MM.1S (cell line): Measurements from ENCODE around the gene DNAJB1.

Experiments
- DNase-seq: peaks from one replicate; pipeline ENCODE4 v3.0.0-alpha.2; 2015
- H2AFZ ChIP-seq: fragments of 300-600 bp; sonication (generic); 2 replicates; pipeline ENCODE4 v1.6.0; 2016; ENCODE audit warnings: antibody characterized with exemption, low read length
- H3F3A ChIP-seq: fragments of 300-600 bp; sonication (generic); 2 replicates; pipeline ENCODE4 v1.6.1; 2016; ENCODE audit warnings: mild to moderate bottlenecking, antibody characterized with exemption, low read length, moderate library complexity, mixed read lengths; ENCODE audit not compliant: insufficient read depth
- H3K27ac ChIP-seq: fragments of 300-600 bp; sonication (generic); 2 replicates; pipeline ENCODE4 v1.5.1; 2016; ENCODE audit warnings: mild to moderate bottlenecking, low read length
- H3K27me3 ChIP-seq: fragments of 300-600 bp; sonication (generic); replicated peaks from 2 replicates; pipeline ENCODE4 v1.6.0; 2016; ENCODE audit warnings: low read length; ENCODE audit not compliant: insufficient read depth
- H3K36me3 ChIP-seq: fragments of 300-600 bp; sonication (generic); replicated peaks from 2 replicates; pipeline ENCODE4 v1.6.1; 2016; ENCODE audit warnings: mild to moderate bottlenecking, low read length, mixed read lengths; ENCODE audit not compliant: insufficient read depth
- H3K4me1 ChIP-seq: fragments of 300-600 bp; sonication (generic); 2 replicates; pipeline ENCODE4 v1.6.1; 2016; ENCODE audit warnings: low read length, mixed read lengths
- H3K4me2 ChIP-seq: fragments of 300-600 bp; sonication (generic); 2 replicates; pipeline ENCODE4 v1.6.0; 2016; ENCODE audit warnings: low read depth, low read length
- H3K4me3 ChIP-seq: fragments of 300-600 bp; sonication (generic); 2 replicates; pipeline ENCODE4 v1.5.1; 2016; ENCODE audit warnings: low read length, mixed read lengths
- H3K79me2 ChIP-seq: fragments of 300-600 bp; sonication (generic); 2 replicates; pipeline ENCODE4 v1.6.1; 2016; ENCODE audit warnings: mixed run types, low read length, mixed read lengths
- H3K9ac ChIP-seq: fragments of 300-600 bp; sonication (generic); 2 replicates; pipeline ENCODE4 v1.6.1; 2016; ENCODE audit warnings: low read length, mixed read lengths
- H3K9me2 ChIP-seq: fragments of 300-600 bp; sonication (generic); replicated peaks from 2 replicates; pipeline ENCODE4 v1.6.1; 2016; ENCODE audit warnings: mild to moderate bottlenecking, low read length, mixed read lengths; ENCODE audit not compliant: insufficient read depth
- H3K9me3 ChIP-seq: fragments of 300-600 bp; sonication (generic); replicated peaks from 2 replicates; pipeline ENCODE4 v1.6.1; 2016; ENCODE audit warnings: mild to moderate bottlenecking, low read length, mixed read lengths; ENCODE audit not compliant: insufficient read depth
- H4K20me1 ChIP-seq: fragments of 300-600 bp; sonication (generic); 2 replicates; pipeline ENCODE4 v1.6.1; 2016; ENCODE audit warnings: mild to moderate bottlenecking, low read length, moderate library complexity, mixed read lengths; ENCODE audit not compliant: insufficient read depth
- CTCF ChIP-seq: fragments of 300-600 bp; sonication (generic); IDR thresholded peaks from 2 replicates; pipeline ENCODE4 v1.5.1; 2016; ENCODE audit warnings: antibody characterized with exemption, low read length, mixed read lengths
- EZH2 ChIP-seq: fragments of 300-600 bp; sonication (generic); optimal IDR thresholded peaks from 2 replicates; pipeline ENCODE3; 2017; ENCODE audit warnings: low read depth, mild to moderate bottlenecking, antibody characterized with exemption, low read length, mixed read lengths
- EZH2phosphoT487 ChIP-seq: fragments of 300-600 bp; sonication (generic); IDR thresholded peaks from 2 replicates; pipeline ENCODE4 v1.6.1; 2018; ENCODE audit warnings: antibody characterized with exemption, low read length

The DNAJB1 gene

GRCh38 chr19:14476673-14477401, 41.4 kb downstream of the DNAJB1 start:
- H2AFZ ChIP-seq, result no peak overlapping the region
- no peak overlapping the region for H3K4me2 ChIP-seq
- H3K9ac ChIP-seq, result no peak overlapping the region
- no peaks in the 10 kb centered on the region for H3K79me2 ChIP-seq
- TF ChIP-seq EZH2, result no peak
- TF ChIP-seq EZH2phosphoT487, result no peak
- no peak for TF ChIP-seq CTCF
- no peaks in the 10 kb centered on the region for H3K9me3 ChIP-seq
- no peak for DNase-seq
- H4K20me1 ChIP-seq, result no peaks in the 10 kb centered on the region
- no peak overlapping the region for H3K4me3 ChIP-seq
- H3F3A ChIP-seq, result no peaks in the 10 kb centered on the region
- H3K27me3 ChIP-seq, result peaks cover 48% of the 10 kb centered on the region
- H3K36me3 ChIP-seq, result no peaks in the 10 kb centered on the region
- no peaks in the 10 kb centered on the region for H3K9me2 ChIP-seq
- no peaks in the 10 kb centered on the region for H3K4me1 ChIP-seq
- H3K27ac ChIP-seq, result no peak overlapping the region

- TF ChIP-seq EZH2 (no peak), CTCF (no peak), EZH2phosphoT487 (no peak)
- DNase-seq, result no peak
- no peaks in the 10 kb centered on the region for H3K4me1 ChIP-seq
- no peaks in the 10 kb centered on the region for H4K20me1 ChIP-seq
- no peaks in the 10 kb centered on the region for H3K9me3 ChIP-seq
- H3F3A ChIP-seq, result no peaks in the 10 kb centered on the region
- H3K4me2 ChIP-seq, result no peak overlapping the region
- no peaks in the 10 kb centered on the region for H3K36me3 ChIP-seq
- peaks cover 48% of the 10 kb centered on the region for H3K27me3 ChIP-seq
- H3K27ac ChIP-seq, result no peak overlapping the region
- H3K9me2 ChIP-seq, result no peaks in the 10 kb centered on the region
- H3K79me2 ChIP-seq, result no peaks in the 10 kb centered on the region
- no peak overlapping the region for H3K9ac ChIP-seq
- H3K4me3 ChIP-seq, result no peak overlapping the region
- H2AFZ ChIP-seq, result no peak overlapping the region
Measured at GRCh38 chr19:14476327-14476672, 41.9 kb downstream of the DNAJB1 start.

DNA sequence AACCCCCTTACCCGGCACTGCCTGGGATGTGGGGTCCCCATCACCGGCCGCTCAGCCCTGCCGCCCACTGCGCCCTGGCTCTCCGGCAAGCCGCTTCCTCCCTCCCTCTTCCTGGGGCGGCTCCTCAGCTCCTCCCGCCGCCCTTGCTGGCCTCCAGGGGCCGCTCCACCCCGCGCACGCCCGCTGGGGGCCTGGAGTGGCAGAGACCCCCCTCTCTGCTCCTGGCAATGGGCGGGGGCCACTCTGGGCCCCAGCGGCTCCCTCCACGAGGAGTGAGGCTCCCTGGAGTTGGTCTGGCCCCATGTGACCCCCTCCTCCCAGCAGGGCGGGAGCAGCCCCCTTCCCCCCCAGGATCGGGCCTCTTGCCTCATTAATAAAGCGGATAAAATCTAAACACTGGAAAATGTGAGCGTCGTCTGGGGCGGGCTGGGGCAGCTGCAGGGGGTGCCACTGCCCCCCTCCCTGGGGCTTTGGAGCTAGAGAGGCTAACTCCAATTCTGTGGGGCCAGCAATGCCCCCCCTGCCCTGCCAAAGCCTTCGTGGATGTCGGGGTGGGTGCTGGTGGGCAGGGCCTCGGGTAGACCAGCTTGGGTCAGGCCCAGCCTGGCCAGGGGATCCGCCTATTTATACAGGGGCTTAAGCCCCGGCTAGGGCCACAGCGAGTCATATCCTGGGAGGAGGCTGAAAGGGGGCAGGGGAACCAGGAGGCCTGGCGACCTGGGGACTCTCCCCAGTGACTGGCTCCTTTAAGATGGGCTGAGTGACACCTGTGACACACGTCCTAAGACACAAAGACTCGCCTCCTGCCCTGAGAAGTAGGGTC, 42.7 kb downstream of the DNAJB1 start, which contains the start of gene PTGER1:
TSS of gene PTGER1 (minus strand) at position 104 of the 823 bp plus-strand sequence. CDS start 1,034 bp downstream, outside the sequence.
- no peak within 1 kb of the TSS for H2AFZ ChIP-seq
- H3K79me2 ChIP-seq, result no peaks in the 10 kb centered on the region
- no peak for DNase-seq
- H3K27ac ChIP-seq, result no peak within 1 kb of the TSS
- H3K4me1 ChIP-seq, result no peaks in the 10 kb centered on the region
- H4K20me1 ChIP-seq, result no peaks in the 10 kb centered on the region
- H3K9ac ChIP-seq, result no peak within 1 kb of the TSS
- H3K9me3 ChIP-seq, result no peaks in the 10 kb centered on the region
- H3K27me3 ChIP-seq, result peaks cover 48% of the 10 kb centered on the region
- H3K4me2 ChIP-seq, result no peak within 1 kb of the TSS
- no peak for TF ChIP-seq EZH2phosphoT487
- peak; percentile 12; the same call in 1 of the 2 replicates for TF ChIP-seq CTCF
- no peak within 1 kb of the TSS for H3K4me3 ChIP-seq
- no peaks in the 10 kb centered on the region for H3K9me2 ChIP-seq
- no peaks in the 10 kb centered on the region for H3F3A ChIP-seq
- H3K36me3 ChIP-seq, result no peaks in the 10 kb centered on the region
